Activated T-cell treated with anti-CD3 and anti-CD28 coated beads, Interleukin-2, amount 50 U/mL, for 4 hours (primary cell): Measurements from ENCODE around the gene SULT1B1. TPM values are rescaled to one million over a fixed set of nuclear protein-coding genes. Genes with fewer than 3 reads are reported as not detected.

Experiments used
- ATAC-seq, 2 donors: fragments of 200-7000 bp; cut with Tn5 transposase; one replicate each; pipeline ENCODE4 v1.10.0; 2021
- DNase-seq: peaks from one replicate; pipeline ENCODE4 v3.0.0-alpha.2; 2020
- H3K27me3 Mint-ChIP-seq: one replicate; pipeline ENCODE4 v1.8.0; 2021; ENCODE audit warnings: low read depth, mixed read lengths
- H3K36me3 Mint-ChIP-seq: one replicate; pipeline ENCODE4 v1.8.0; 2022; ENCODE audit warnings: mixed read lengths; ENCODE audit not compliant: insufficient read depth
- H3K4me1 Mint-ChIP-seq: one replicate; pipeline ENCODE4 v1.8.0; 2021; ENCODE audit warnings: low read depth, mixed read lengths
- H3K4me3 Mint-ChIP-seq: one replicate; pipeline ENCODE4 v1.8.0; 2021; ENCODE audit warnings: mild to moderate bottlenecking, moderate library complexity, mixed read lengths
- H3K9me3 Mint-ChIP-seq: one replicate; pipeline ENCODE4 v1.8.0; 2021; ENCODE audit warnings: mixed read lengths
- total RNA-seq, 3 donors: library from RNA; stranded (reverse); gene quantifications; one replicate each; pipeline ENCODE4 v1.2.1, GENCODE V29; 2021

Gene SULT1B1
- total RNA-seq, 3 donors from 2014 or later, result 0.05 to 0.18 TPM; not detected in 1

- Mint-ChIP-seq H3K4me3 (no peak overlapping the region), H3K36me3 (no peaks in the 10 kb centered on the region), H3K9me3 (no peaks in the 10 kb centered on the region), H3K4me1 (peaks cover 28% of the 10 kb centered on the region), H3K27me3 (no peaks in the 10 kb centered on the region)
- ATAC-seq (no peak), DNase-seq (no peak)
These were observed 5.3 kb upstream of the SULT1B1 start for GRCh38 chr4:69765751-69766150.

- no peaks in the 10 kb centered on the region for H3K36me3 Mint-ChIP-seq
- peaks cover 38% of the 10 kb centered on the region for H3K4me1 Mint-ChIP-seq
- no peaks in the 10 kb centered on the region for H3K9me3 Mint-ChIP-seq
- no peak for DNase-seq
- peak in 1 of 2 donors; percentile 33 for ATAC-seq
- no peak overlapping the region for H3K4me3 Mint-ChIP-seq
- H3K27me3 Mint-ChIP-seq, result no peaks in the 10 kb centered on the region
These were observed 3.9 kb upstream of the SULT1B1 start for GRCh38 chr4:69764311-69764710.

GRCh38 chr4:69763233-69763632, 2.8 kb upstream of the SULT1B1 start:
- no peak for ATAC-seq
- Mint-ChIP-seq H3K27me3 (no peaks in the 10 kb centered on the region), H3K36me3 (no peaks in the 10 kb centered on the region), H3K9me3 (no peaks in the 10 kb centered on the region), H3K4me1 (peaks cover 45% of the 10 kb centered on the region), H3K4me3 (no peak overlapping the region)
- no peak for DNase-seq

- Mint-ChIP-seq H3K9me3 (no peaks in the 10 kb centered on the region), H3K36me3 (peaks cover 1% of the 10 kb centered on the region), H3K4me3 (peak overlapping the region; percentile 68), H3K4me1 (peaks cover 60% of the 10 kb centered on the region), H3K27me3 (no peaks in the 10 kb centered on the region)
- DNase-seq (no peak), ATAC-seq (peak in 1 of 2 donors; percentile 34)
These were observed 1.2 kb downstream of the SULT1B1 start for GRCh38 chr4:69759189-69759604.

- no peak for ATAC-seq
- peaks cover 50% of the 10 kb centered on the region for H3K4me1 Mint-ChIP-seq
- H3K27me3 Mint-ChIP-seq, result no peaks in the 10 kb centered on the region
- H3K9me3 Mint-ChIP-seq, result no peaks in the 10 kb centered on the region
- DNase-seq, result no peak
- H3K36me3 Mint-ChIP-seq, result peaks cover 1% of the 10 kb centered on the region
- no peak overlapping the region for H3K4me3 Mint-ChIP-seq
These were observed 3.0 kb downstream of the SULT1B1 start for GRCh38 chr4:69757464-69757863.

GRCh38 chr4:69754926-69755580, 5.4 kb downstream of the SULT1B1 start:
- Mint-ChIP-seq H3K27me3 (no peaks in the 10 kb centered on the region), H3K9me3 (peaks cover 4% of the 10 kb centered on the region), H3K4me1 (peaks cover 37% of the 10 kb centered on the region), H3K4me3 (no peak overlapping the region), H3K36me3 (peaks cover 3% of the 10 kb centered on the region)
- ATAC-seq (no peak), DNase-seq (no peak)

- Mint-ChIP-seq H3K9me3 (peaks cover 4% of the 10 kb centered on the region), H3K4me3 (no peak overlapping the region), H3K27me3 (no peaks in the 10 kb centered on the region), H3K36me3 (peaks cover 4% of the 10 kb centered on the region), H3K4me1 (peaks cover 27% of the 10 kb centered on the region)
- ATAC-seq, result no peak
- no peak for DNase-seq
These were observed 6.7 kb downstream of the SULT1B1 start for GRCh38 chr4:69753686-69754085.

- H3K27me3 Mint-ChIP-seq, result no peaks in the 10 kb centered on the region
- peaks cover 14% of the 10 kb centered on the region for H3K36me3 Mint-ChIP-seq
- peaks cover 2% of the 10 kb centered on the region for H3K4me1 Mint-ChIP-seq
- ATAC-seq, result no peak
- no peak overlapping the region for H3K4me3 Mint-ChIP-seq
- DNase-seq, result no peak
- H3K9me3 Mint-ChIP-seq, result peaks cover 16% of the 10 kb centered on the region
These were observed 10.1 kb downstream of the SULT1B1 start for GRCh38 chr4:69750346-69750745.

GRCh38 chr4:69749771-69750170, 10.6 kb downstream of the SULT1B1 start:
- Mint-ChIP-seq H3K4me1 (no peaks in the 10 kb centered on the region), H3K9me3 (peaks cover 20% of the 10 kb centered on the region), H3K27me3 (no peaks in the 10 kb centered on the region), H3K36me3 (peaks cover 14% of the 10 kb centered on the region), H3K4me3 (no peak overlapping the region)
- ATAC-seq (no peak), DNase-seq (no peak)

- Mint-ChIP-seq H3K27me3 (no peaks in the 10 kb centered on the region), H3K9me3 (peaks cover 23% of the 10 kb centered on the region), H3K4me1 (no peaks in the 10 kb centered on the region), H3K36me3 (peaks cover 13% of the 10 kb centered on the region), H3K4me3 (no peak overlapping the region)
- DNase-seq (no peak), ATAC-seq (no peak)
These were observed 12.2 kb downstream of the SULT1B1 start for GRCh38 chr4:69748173-69748572.

- Mint-ChIP-seq H3K36me3 (peaks cover 17% of the 10 kb centered on the region), H3K27me3 (no peaks in the 10 kb centered on the region), H3K9me3 (peaks cover 32% of the 10 kb centered on the region), H3K4me3 (no peak overlapping the region), H3K4me1 (no peaks in the 10 kb centered on the region)
- ATAC-seq (no peak), DNase-seq (no peak)
These were observed 16.3 kb downstream of the SULT1B1 start for GRCh38 chr4:69744157-69744478.

GRCh38 chr4:69743476-69744156, 16.8 kb downstream of the SULT1B1 start:
- H3K4me1 Mint-ChIP-seq, result no peaks in the 10 kb centered on the region
- H3K9me3 Mint-ChIP-seq, result peaks cover 32% of the 10 kb centered on the region
- ATAC-seq, result no peak
- peaks cover 15% of the 10 kb centered on the region for H3K36me3 Mint-ChIP-seq
- no peak overlapping the region for H3K4me3 Mint-ChIP-seq
- DNase-seq, result no peak
- no peaks in the 10 kb centered on the region for H3K27me3 Mint-ChIP-seq

GRCh38 chr4:69742596-69742995, 17.8 kb downstream of the SULT1B1 start:
- no peak for DNase-seq
- H3K36me3 Mint-ChIP-seq, result peaks cover 11% of the 10 kb centered on the region
- H3K4me1 Mint-ChIP-seq, result no peaks in the 10 kb centered on the region
- no peaks in the 10 kb centered on the region for H3K27me3 Mint-ChIP-seq
- no peak overlapping the region for H3K4me3 Mint-ChIP-seq
- no peak for ATAC-seq
- H3K9me3 Mint-ChIP-seq, result peaks cover 32% of the 10 kb centered on the region

GRCh38 chr4:69738872-69739271, 21.5 kb downstream of the SULT1B1 start:
- ATAC-seq (no peak), DNase-seq (no peak)
- peaks cover 13% of the 10 kb centered on the region for H3K9me3 Mint-ChIP-seq
- no peaks in the 10 kb centered on the region for H3K27me3 Mint-ChIP-seq
- peaks cover 7% of the 10 kb centered on the region for H3K36me3 Mint-ChIP-seq
- no peaks in the 10 kb centered on the region for H3K4me1 Mint-ChIP-seq
- H3K4me3 Mint-ChIP-seq, result no peak overlapping the region

GRCh38 chr4:69735119-69735518, 25.3 kb downstream of the SULT1B1 start:
- ATAC-seq (no peak), DNase-seq (no peak)
- Mint-ChIP-seq H3K4me1 (no peaks in the 10 kb centered on the region), H3K4me3 (no peak overlapping the region), H3K36me3 (peaks cover 10% of the 10 kb centered on the region), H3K9me3 (peaks cover 6% of the 10 kb centered on the region), H3K27me3 (no peaks in the 10 kb centered on the region)
